ENCODE measurements around the gene MMP19. TPM values are rescaled to one million over a fixed set of nuclear protein-coding genes. Genes with fewer than 3 reads are reported as not detected.

Gene MMP19
- total RNA-seq = under 1 TPM in 1 of 2 donors, not detected in 1; under 0.01 TPM

GRCh38 chr12:55842681-55843429, at the start of gene MMP19:
Gene MMP19 (minus strand): TSS chr12:55842936. CDS start chr12:55842830, 106 bp downstream.

GRCh38 chr12:55817345-55818139, 25.2 kb downstream of the MMP19 start, which contains the start of the genes ORMDL2 and SARNP:
Gene ORMDL2 (plus strand): TSS chr12:55818041. CDS start chr12:55819000, 959 bp downstream.
Gene SARNP (minus strand): TSS chr12:55817724. CDS start chr12:55817701, 23 bp downstream.

Other genes with a start within 250 kb of the MMP19 start
- not detected for gene OR10P1, start 206.0 kb downstream of the MMP19 start, total RNA-seq
- gene ITGA7, start 135.0 kb downstream of the MMP19 start, total RNA-seq = 1 to 10 TPM; 1.3 to 3.8 TPM
- 10 to 100 TPM; 30.3 to 53.0 TPM for gene BLOC1S1, start 126.9 kb downstream of the MMP19 start, total RNA-seq
- 1 to 10 TPM; 1.0 to 1.3 TPM for gene RDH5, start 122.5 kb downstream of the MMP19 start, total RNA-seq
- 1,000 to 10,000 TPM; 1,571 to 2,230 TPM for gene CD63, start 113.9 kb downstream of the MMP19 start, total RNA-seq
- gene GDF11, start 99.8 kb downstream of the MMP19 start, total RNA-seq = 1 to 10 TPM; 3.3 to 9.3 TPM
- gene SARNP, start 25.2 kb downstream of the MMP19 start, total RNA-seq = 10 to 100 TPM; 44.7 to 69.9 TPM
- 10 to 100 TPM; 12.7 to 16.3 TPM for gene ORMDL2, start 24.9 kb downstream of the MMP19 start, total RNA-seq
- 10 to 100 TPM; 42.7 to 43.3 TPM for gene DNAJC14, start 13.3 kb downstream of the MMP19 start, total RNA-seq
- 10 to 100 TPM; 27.6 to 29.6 TPM for gene PYM1, start 85.0 kb upstream of the MMP19 start, total RNA-seq
- gene DGKA, start 88.2 kb upstream of the MMP19 start, total RNA-seq = 10 to 100 TPM in 1 of 2 donors, 1 to 10 TPM in 1; 6.3 to 10.3 TPM
- gene PMEL, start 123.1 kb upstream of the MMP19 start, total RNA-seq = 1,000 to 10,000 TPM; 4,571 to 5,356 TPM
- gene CDK2, start 123.9 kb upstream of the MMP19 start, total RNA-seq = 100 to 1,000 TPM; 367 to 670 TPM
- gene RAB5B, start 131.1 kb upstream of the MMP19 start, total RNA-seq = 100 to 1,000 TPM; 110 to 138 TPM
- 10 to 100 TPM; 21.0 to 22.4 TPM for gene SUOX, start 154.3 kb upstream of the MMP19 start, total RNA-seq
- 1 to 10 TPM; 2.1 to 3.7 TPM for gene IKZF4, start 178.1 kb upstream of the MMP19 start, total RNA-seq
- 100 to 1,000 TPM; 376 to 592 TPM for gene RPS26, start 199.0 kb upstream of the MMP19 start, total RNA-seq
- 100 to 1,000 TPM; 119 to 172 TPM for gene ERBB3, start 237.2 kb upstream of the MMP19 start, total RNA-seq